GM19372 (cell line): ENCODE measurements around the gene P2RX7.
"Not testable (repeated sequence)": the region's sequence is repeated elsewhere in the genome, so short reads cannot be mapped to it uniquely, and the experiment has no call there.

Experiments
- ATAC-seq: cut with Tn5 transposase; IDR thresholded peaks from one replicate; pipeline ENCODE4 v1.9.1; 2021; ENCODE audit warnings: mild to moderate bottlenecking, low read depth, moderate library complexity; ENCODE audit not compliant: unreplicated experiment

The P2RX7 gene

DNA sequence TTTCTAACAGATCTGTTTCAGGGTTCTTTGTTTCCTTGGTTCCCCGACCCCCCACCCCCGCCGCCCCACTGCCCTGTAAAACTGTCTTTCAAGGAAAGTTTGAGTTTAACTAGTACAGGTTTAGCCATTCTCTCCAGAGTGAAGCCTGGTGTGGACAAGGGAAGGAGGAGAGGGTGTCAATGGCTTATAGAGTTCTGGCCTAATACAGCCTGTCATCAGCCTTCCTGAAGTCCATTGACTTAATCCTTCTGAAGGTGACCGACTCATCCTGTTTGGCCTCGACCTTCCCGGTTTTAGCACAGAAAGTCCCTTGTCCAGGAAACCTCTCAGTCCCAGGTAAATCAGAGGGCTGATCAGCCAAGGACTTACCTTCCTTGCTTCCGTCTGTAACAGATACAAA lies 66.3 kb downstream of the P2RX7 start:
- no peak for ATAC-seq

DNA sequence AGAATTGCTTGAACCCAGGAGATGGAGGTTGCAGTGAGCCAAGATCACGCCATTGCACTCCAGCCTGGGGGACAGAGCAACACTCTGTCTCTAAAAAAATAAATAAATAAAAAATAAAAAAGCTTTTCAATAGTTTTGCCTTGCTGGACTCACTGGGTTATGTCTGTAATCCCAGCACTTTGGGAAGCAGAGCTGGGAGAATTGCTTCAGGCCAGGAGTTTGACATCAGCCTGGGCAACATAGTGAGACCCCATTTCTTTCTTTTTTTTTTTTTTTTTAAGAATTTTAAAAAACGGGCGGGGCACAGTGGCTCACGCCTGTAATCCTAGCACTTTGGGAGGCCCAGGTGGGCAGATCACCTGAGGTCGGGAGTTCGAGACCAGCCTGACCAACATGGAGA lies 68.5 kb downstream of the P2RX7 start:
- ATAC-seq: not testable (repeated sequence)

DNA sequence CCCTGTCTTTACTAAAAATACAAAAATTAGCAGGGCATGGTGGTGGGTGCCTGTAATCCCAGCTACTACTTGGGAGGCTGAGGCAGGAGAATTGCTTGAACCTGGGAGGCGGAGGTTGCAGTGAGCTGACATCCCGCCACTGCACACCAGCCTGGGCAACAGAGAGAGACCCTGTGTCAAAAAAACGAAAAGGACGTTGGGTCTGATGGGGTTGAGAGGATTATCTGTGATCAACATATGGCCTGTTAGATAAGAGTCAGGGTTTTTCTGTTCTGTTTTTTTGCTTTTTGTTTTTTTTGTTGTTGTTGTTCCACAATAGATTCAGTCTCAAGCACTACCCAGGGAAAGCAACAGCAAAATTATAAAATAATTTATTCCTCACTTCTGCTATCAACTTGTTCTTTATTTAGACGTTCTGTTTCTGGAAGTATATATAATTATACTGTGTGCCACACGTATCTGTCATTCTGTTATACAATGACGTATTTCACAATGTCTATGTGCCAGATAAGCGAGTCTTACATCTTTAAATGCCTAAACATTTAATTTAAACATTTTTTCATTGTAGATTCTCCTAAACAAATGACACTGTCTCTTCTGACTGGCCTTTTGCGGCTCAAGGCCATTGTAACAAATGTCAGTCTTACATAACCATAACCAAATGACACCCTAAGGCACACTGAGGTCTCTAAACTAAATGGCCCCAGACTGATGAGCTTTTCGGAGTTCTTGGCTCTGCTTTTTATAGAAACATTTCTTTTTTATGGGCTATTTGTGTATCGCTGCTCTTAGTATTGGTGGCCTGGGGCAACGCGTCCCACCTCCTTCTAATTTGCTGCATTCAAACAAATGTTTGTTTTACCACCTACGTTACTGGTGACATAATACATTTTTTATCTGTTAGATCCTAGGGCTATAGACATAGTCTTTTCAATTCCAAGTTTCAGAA lies 70.0 kb downstream of the P2RX7 start:
- ATAC-seq: no peak

DNA sequence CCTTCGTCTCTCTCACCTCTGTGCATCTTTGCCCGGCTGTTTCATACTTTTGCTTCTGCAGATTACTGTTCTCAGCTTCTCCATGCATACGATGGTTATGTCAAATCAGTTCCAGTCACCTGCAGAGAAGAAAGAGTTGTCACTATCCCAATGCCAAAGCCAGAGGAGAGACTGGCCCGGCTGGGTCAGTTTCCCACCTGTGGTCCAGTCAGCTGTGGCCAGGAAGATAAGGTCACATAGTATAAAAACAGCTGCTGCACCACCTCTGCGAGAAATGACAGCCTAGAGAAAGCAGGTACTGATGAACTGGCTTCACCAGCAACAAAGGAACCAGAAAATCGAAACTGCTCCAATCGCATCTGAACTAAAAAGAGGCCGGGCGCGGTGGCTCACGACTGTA lies 70.8 kb downstream of the P2RX7 start:
- no peak for ATAC-seq

DNA sequence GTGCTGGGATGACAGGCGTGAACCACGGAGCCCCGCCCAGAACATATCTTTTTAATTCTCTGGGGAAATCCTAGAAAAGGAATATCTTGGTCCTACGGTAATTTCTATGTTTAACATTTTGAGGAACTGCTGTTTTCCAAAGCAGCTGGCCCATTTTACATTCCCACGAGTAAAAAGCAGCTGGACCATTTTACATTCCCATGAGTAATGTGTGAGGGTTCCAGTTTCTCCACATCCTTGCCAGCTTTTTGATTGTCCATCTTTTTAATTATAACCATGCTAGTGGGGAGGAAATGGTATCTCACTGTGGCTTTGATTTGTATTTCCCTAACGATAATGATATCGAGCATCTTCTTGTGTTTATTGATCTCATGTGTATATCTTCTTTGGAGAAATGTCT lies 72.8 kb downstream of the P2RX7 start:
- ATAC-seq: no peak

DNA sequence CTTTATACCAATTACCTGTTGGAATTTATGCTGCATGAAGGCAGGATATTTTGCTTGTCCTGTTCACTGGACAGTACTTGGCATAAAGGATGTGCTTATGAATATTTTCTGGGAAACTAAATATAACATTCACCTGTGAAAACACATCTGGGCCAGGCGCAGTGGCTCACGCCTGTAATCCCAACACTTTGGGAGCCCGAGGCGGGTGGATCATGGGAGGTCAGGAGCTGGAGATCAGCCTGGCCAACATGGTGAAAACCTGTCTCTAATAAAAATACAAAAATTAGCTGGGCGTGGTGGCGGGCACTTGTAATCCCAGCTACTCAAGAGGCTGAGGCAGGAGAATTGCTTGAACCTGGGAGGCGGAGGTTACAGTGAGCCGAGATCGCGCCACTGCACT lies 75.9 kb downstream of the P2RX7 start:
- not testable (repeated sequence) for ATAC-seq

DNA sequence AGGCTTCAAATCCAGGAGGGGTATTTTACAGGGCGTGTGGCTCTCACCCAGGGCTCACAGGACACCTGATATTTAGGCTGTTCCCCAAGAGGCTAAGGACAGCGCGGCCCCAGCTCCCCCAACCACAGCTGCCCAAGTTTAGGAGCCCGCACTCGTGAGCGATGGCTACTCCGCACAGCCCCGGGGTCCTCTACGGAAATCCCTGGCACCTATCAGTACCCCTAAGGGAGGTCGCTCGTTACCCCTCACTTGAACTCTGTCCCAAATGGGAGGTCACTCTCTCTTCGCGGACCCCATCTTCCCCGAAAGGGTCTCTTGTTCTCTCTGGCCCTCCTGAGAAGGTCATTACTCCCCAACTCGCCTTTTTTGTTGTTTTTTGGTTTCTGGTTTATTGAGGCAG lies 76.5 kb downstream of the P2RX7 start:
- ATAC-seq: no peak

DNA sequence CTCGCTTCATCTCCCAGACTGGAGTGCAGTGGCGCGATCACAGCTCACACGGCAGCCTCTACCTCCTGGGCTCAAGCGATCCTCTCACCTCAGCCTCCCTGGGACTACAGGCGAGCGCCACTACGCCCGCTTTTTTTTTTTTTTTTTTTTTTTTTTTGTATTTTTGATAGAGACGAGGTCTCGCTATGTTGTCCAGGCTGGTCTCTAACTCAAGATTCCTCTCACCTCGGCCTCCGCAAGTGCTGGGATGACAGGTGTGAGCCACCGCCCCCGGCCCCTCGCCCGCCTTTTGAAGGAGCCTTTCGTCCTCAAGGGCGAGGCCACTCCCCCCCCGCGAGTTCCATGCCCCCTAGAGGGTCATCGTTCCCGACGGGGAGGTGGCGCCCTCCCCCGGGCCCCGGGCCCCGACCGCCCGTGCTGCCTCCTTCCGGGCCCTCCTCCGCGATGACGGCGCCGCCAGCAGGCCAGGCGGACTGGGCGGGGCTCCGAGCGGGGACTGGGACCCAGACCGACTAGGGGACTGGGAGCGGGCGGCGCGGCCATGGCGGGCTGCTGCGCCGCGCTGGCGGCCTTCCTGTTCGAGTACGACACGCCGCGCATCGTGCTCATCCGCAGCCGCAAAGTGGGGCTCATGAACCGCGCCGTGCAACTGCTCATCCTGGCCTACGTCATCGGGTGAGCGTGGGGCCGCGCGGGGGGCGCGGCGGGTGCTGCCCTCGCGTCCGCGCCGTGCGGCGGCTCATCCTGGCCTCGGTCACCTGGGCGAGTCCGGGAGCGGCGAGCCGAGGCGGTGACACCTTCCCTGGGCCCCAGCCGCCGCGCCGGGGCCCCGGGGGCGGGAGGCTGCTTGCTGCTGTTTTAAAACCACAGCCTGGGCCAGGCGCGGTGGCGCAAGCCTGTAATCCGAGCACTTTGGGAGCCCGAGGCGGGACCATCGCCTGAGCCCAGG lies 77.2 kb downstream of the P2RX7 start, which contains the start of gene P2RX4:
Gene P2RX4 (plus strand): TSS at position 506 of the 949 bp plus-strand sequence. CDS start 36 bp downstream, at position 542.
- ATAC-seq: peak; percentile 91

DNA sequence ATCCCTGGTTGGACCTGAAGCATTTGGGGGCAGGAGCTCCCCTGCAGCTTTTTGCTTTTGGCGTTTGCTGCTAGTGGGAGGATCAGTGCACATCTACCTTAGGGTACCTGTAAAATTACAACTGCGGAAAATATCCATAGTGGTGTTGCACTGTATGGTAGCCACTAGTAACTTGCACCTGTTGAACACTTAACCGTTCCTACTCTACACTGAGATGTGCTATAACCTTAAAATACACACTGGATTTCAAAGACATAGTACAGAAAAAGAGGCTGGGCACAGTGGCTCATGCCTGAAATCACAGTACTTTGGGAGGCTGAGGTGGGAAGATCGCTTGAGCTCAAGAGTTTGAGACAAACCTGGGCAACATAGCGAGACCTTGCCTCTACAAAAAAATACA lies 80.2 kb downstream of the P2RX7 start:
- ATAC-seq: no peak

DNA sequence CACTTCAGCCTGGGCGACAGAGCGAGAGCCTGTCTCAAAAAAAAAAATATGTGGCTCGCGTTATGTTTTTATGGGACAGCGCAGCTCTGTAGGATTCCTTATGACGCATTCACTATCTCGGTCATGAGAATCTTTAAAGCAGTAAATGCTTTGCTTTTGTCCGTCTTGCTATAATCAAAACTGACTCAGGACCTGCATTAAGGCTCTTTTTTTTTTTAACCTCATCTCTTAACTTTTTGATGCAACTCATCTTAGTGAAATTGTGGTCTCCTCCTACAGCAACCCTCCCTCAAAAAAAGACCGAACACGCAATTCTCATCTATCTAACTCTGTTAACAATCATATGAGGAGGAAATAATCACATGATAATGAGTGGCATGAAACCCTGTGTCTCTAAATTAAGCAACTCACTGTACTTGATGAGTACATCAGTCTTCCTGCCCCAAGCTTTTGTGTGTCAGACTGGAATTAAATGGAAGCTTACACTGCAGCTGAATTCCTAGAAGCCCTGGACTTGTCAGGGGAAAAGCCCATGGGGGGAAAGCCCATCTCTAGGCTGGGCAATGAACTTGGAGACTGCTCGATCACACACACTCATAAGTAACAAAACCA lies 81.6 kb downstream of the P2RX7 start:
- no peak for ATAC-seq

DNA sequence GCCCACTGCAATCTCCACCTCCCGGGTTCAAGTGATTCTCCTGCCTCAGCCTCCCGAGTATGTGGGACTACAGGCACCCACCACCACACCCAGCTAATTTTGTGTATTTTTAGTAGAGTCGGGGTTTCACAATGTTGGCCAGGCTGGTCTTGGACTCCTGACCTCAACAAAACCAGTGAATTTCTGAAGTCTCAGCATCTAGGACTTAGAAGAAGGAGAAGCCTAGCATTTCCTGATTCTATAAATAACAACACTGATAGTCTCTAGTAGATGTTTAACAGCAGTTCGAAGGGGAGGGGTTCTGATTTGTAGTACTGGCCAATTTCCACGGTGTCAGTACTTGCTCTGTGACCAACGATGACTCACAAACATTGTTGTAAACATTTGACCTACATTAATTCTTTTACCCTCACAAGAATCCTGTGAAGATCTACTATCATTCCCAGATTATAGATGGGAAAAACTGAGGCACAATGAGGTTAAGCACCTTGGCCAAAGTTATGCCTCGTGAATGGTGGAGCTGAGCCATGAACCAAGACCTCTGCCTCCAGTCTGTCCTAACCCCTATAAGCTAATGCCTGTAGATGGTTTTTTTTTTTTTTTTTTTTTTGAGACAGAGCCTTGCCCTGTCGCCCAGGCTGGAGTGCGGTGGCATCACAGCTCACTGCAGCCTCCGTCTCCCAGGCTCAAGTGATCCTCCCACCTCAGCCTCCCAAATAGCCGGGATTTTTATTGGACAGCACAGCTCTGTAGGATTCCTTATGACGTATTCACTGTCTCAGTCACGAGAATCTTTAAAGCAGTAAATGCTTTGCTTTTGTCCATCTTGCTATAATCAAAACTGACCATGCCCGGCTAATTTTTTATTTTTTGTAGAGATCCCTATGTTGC lies 82.4 kb downstream of the P2RX7 start:
- no peak for ATAC-seq

DNA sequence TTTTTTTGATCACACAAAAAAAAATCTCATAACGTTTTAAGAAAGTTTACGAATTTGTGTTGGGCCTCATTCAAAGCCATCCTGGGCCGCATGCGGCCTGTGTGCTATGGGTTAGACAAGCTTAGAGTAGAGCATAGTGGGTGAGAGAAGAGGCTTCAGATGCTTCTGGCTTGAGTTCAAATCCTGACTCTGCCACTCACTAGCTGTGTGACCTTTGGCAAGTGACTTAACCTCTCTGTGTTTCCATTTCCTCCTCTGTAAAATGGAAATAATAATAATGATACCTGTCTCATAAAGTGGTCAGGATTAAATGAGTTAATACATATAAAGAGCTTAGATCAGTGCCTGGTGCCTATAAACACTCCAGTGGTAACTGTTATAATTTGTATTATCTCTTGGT lies 83.4 kb downstream of the P2RX7 start:
- no peak for ATAC-seq

DNA sequence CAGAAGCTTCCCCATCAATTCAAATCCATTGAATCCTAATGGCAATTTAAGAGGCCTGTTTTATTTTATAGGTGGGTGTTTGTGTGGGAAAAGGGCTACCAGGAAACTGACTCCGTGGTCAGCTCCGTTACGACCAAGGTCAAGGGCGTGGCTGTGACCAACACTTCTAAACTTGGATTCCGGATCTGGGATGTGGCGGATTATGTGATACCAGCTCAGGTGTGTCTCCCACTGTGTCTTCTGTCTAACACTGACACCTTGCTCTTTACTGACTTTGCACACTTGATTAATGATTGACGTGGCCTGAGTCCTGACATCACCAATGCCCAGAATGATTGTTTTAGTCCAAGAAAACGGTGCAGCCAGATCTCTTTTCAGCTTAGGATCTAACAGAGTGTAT lies 84.4 kb downstream of the P2RX7 start:
- ATAC-seq: no peak

DNA sequence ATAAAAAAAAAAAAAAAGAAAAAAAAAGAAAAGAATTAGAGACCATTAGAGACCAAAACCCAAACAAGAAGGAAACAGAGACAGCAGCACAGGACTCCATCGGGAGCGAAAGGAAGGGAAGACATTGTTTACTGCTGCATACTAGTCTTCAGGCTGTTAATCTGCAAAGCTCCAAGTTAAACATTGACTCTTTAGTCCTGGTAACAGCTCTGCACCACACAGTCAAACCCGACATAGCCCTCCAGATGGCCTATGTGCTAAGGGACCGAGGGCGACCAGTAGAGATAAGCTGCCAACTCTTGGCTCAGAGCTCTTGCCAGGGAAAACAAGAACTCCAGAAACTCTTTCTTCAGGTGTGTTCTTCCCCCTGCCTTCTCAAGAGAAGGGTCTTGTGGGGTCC lies 85.1 kb downstream of the P2RX7 start:
- ATAC-seq: no peak

DNA sequence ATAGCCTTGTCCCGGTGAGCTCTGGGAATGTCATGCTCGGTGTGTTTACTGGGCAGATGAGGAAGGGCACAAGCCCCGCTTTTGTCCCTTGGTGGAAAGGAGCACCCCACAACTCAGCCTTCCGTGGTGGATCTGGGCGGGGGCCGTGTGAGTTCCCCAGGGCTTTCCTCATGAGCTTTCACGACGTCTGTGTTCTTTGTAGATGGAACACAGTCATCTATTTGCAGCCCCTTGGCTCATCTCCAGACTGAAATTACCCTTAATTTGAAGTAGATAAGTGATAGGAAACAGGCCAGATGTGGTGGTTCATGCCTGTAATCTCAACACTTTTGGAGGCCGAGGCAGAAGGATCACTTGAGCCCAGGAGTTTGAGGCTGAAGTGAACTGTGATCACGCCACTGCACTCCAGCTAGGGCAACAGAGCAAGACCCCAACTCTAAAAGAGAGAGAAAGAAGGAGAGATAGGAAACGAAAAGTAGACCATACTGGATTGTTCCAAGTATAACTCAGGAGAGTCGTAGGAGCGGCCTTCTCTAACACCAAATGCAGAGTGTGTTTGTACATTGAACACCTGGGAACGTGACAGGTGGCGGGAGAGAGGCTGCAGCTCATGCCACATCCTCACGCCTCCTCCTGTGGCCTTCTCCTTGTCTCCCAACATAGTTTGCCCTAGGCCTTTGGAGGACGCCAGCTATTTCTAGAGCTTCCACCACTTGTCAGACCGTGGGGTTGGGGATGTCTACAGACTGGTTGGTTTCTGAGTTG lies 86.1 kb downstream of the P2RX7 start:
- no peak for ATAC-seq

DNA sequence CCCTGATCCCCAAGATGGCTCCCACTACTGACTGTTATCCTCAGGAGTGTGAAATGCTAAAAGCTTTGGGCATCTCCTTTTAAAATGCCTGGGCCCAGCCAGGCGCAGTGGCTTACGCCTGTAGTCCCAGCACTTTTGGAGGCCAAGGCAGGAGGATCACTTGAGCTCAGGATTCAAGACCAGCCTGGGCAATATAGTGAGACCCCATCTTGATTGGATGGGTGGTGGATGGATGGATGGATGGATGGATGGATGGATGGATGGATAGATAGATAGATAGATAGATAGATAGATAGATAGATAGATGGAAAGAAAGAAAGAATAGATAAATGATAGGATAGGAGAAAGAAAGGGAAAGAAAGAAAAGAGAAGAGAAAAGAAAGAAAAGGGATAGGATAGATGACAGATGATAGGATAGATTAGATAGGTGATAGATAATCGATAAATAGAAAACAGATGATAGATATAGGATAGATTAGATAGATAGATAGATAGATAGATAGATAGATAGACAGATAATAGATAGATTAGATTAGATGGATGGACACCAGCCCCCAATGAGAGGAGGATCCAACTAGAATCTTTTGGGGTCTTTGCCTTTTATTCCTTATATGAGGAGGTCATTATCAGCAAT lies 86.8 kb downstream of the P2RX7 start:
- ATAC-seq: no peak

DNA sequence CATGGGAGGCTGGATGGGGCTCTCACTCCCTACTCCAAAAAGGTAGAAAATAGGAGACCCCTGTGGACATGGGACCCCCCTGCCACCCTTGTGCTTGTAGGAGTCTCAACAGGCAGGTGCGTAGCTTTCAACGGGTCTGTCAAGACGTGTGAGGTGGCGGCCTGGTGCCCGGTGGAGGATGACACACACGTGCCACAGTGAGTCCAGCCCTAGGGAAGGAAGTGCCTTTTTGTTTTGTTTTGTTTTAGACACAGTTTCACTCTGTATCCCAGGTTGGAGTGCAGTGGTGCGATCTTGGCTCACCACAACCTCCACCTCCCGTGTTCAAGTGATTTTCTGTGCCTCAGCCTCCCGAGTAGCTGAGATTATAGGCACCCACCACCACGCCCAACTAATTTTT lies 90.2 kb downstream of the P2RX7 start:
- ATAC-seq: no peak
